Activated T-cell treated with anti-CD3 and anti-CD28 coated beads for 24 hours (primary cell): ENCODE results near the gene ADD3.
"Not testable (repeated sequence)": the region's sequence is repeated elsewhere in the genome, so short reads cannot be mapped to it uniquely, and the experiment has no call there.

Experiments used
- DNase-seq: peaks from one replicate; pipeline ENCODE4 v3.0.0-alpha.2; 2020; ENCODE audit warnings: low read depth

The ADD3 gene

GRCh38 chr10:110103921-110104461 lies 96.2 kb downstream of the ADD3 start:
- DNase-seq, result no peak

- DNase-seq, result no peak
Observed at GRCh38 chr10:110105873-110106272, 98.1 kb downstream of the ADD3 start.

- DNase-seq, result no peak
Observed at GRCh38 chr10:110107430-110107829, 99.6 kb downstream of the ADD3 start.

GRCh38 chr10:110107887-110108286 lies 100.1 kb downstream of the ADD3 start:
- DNase-seq, result no peak

GRCh38 chr10:110109511-110109910 lies 101.7 kb downstream of the ADD3 start:
- DNase-seq, result no peak

- DNase-seq, result no peak
Observed at GRCh38 chr10:110110338-110110737, 102.6 kb downstream of the ADD3 start.

GRCh38 chr10:110113670-110114337 lies 106.0 kb downstream of the ADD3 start:
- DNase-seq, result no peak

- DNase-seq, result not testable (repeated sequence)
Observed at GRCh38 chr10:110114668-110115067, 106.9 kb downstream of the ADD3 start.

- DNase-seq, result no peak
Observed at GRCh38 chr10:110115784-110116520, 108.2 kb downstream of the ADD3 start.

GRCh38 chr10:110118891-110119621 lies 111.3 kb downstream of the ADD3 start:
- DNase-seq, result no peak

GRCh38 chr10:110123594-110123993 lies 115.8 kb downstream of the ADD3 start:
- DNase-seq, result no peak

GRCh38 chr10:110129490-110129889 lies 121.7 kb downstream of the ADD3 start:
- DNase-seq, result no peak

- no peak for DNase-seq
Observed at GRCh38 chr10:110134917-110135316, 127.1 kb downstream of the ADD3 start.

GRCh38 chr10:110135836-110136235 lies 128.1 kb downstream of the ADD3 start:
- DNase-seq, result not testable (repeated sequence)

- DNase-seq, result no peak
Observed at GRCh38 chr10:110137142-110137545, 129.4 kb downstream of the ADD3 start.

GRCh38 chr10:110138197-110138812 lies 130.5 kb downstream of the ADD3 start:
- DNase-seq, result no peak

- DNase-seq, result no peak
Observed at GRCh38 chr10:110141185-110141584, 133.4 kb downstream of the ADD3 start.

- no peak for DNase-seq
Observed at GRCh38 chr10:110141871-110142635, 134.3 kb downstream of the ADD3 start.

- DNase-seq, result no peak
Observed at GRCh38 chr10:110142965-110143364, 135.2 kb downstream of the ADD3 start.

GRCh38 chr10:110144507-110144906 lies 136.7 kb downstream of the ADD3 start:
- DNase-seq, result no peak

GRCh38 chr10:110147961-110148360 lies 140.2 kb downstream of the ADD3 start:
- DNase-seq, result no peak
